ENCODE measurements around the gene DOCK11. TPM values are rescaled to one million over a fixed set of nuclear protein-coding genes. Genes with fewer than 3 reads are reported as not detected.
A peak's percentile ranks its signal among the peaks of the same experiment; 100 is the strongest.

DOCK11 gene
- total and polyA plus RNA-seq, 9 of the 15 experiments (the other 6 are each of a cell fraction or from before 2014, with no cell fraction given), result 41.8 to 77.8 (median 50.9) TPM

DNA sequence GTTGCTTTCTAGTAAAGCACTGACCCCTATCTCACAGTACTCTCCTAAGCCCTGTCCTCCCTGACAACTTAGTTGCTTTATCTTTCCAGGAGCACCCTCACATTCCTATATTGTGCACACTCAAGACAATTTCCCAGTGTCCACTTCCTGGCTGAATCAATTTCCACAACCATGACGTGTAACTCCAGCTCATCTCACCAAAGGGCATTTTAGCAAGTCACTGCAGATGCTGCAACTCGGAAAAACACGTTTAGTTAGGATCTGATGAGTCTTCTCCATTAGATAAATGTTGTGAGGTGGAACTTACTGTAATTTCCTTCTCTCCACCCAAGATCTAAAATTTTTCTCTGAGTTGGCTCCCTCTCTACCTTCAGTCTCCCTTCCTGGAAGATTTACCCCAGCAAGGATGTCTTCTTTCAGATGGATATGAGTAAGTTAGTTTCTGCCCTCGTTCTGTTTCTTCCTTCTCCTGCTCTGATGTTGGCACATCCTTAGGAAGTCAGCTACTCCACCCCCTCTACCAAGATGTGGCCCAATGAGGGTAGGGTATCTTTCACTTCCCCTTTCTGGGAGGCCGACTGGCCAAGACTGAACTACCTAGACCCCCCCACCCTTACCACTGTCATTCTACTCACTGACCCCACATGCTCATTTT, 203.0 kb downstream of the DOCK11 start (continued):
- TF ChIP-seq, protein P1, sequence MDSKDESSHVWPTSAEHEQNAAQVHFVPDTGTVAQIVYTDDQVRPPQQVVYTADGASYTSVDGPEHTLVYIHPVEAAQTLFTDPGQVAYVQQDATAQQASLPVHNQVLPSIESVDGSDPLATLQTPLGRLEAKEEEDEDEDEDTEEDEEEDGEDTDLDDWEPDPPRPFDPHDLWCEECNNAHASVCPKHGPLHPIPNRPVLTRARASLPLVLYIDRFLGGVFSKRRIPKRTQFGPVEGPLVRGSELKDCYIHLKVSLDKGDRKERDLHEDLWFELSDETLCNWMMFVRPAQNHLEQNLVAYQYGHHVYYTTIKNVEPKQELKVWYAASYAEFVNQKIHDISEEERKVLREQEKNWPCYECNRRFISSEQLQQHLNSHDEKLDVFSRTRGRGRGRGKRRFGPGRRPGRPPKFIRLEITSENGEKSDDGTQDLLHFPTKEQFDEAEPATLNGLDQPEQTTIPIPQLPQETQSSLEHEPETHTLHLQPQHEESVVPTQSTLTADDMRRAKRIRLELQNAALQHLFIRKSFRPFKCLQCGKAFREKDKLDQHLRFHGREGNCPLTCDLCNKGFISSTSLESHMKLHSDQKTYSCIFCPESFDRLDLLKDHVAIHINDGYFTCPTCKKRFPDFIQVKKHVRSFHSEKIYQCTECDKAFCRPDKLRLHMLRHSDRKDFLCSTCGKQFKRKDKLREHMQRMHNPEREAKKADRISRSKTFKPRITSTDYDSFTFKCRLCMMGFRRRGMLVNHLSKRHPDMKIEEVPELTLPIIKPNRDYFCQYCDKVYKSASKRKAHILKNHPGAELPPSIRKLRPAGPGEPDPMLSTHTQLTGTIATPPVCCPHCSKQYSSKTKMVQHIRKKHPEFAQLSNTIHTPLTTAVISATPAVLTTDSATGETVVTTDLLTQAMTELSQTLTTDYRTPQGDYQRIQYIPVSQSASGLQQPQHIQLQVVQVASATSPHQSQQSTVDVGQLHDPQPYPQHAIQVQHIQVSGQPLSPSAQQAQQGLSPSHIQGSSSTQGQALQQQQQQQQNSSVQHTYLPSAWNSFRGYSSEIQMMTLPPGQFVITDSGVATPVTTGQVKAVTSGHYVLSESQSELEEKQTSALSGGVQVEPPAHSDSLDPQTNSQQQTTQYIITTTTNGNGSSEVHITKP (IDR thresholded peaks at IDR 0.05; ENCODE audit: partially characterized antibody), result peak; percentile 62
- TF ChIP-seq, protein P2, sequence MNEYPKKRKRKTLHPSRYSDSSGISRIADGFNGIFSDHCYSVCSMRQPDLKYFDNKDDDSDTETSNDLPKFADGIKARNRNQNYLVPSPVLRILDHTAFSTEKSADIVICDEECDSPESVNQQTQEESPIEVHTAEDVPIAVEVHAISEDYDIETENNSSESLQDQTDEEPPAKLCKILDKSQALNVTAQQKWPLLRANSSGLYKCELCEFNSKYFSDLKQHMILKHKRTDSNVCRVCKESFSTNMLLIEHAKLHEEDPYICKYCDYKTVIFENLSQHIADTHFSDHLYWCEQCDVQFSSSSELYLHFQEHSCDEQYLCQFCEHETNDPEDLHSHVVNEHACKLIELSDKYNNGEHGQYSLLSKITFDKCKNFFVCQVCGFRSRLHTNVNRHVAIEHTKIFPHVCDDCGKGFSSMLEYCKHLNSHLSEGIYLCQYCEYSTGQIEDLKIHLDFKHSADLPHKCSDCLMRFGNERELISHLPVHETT (CRISPR knock-in tag; conservative IDR thresholded peaks at IDR 0.05 in 1 of 2, IDR thresholded peaks at IDR 0.05 in 1 of 2), result no peak
- TF ChIP-seq, protein P3, sequence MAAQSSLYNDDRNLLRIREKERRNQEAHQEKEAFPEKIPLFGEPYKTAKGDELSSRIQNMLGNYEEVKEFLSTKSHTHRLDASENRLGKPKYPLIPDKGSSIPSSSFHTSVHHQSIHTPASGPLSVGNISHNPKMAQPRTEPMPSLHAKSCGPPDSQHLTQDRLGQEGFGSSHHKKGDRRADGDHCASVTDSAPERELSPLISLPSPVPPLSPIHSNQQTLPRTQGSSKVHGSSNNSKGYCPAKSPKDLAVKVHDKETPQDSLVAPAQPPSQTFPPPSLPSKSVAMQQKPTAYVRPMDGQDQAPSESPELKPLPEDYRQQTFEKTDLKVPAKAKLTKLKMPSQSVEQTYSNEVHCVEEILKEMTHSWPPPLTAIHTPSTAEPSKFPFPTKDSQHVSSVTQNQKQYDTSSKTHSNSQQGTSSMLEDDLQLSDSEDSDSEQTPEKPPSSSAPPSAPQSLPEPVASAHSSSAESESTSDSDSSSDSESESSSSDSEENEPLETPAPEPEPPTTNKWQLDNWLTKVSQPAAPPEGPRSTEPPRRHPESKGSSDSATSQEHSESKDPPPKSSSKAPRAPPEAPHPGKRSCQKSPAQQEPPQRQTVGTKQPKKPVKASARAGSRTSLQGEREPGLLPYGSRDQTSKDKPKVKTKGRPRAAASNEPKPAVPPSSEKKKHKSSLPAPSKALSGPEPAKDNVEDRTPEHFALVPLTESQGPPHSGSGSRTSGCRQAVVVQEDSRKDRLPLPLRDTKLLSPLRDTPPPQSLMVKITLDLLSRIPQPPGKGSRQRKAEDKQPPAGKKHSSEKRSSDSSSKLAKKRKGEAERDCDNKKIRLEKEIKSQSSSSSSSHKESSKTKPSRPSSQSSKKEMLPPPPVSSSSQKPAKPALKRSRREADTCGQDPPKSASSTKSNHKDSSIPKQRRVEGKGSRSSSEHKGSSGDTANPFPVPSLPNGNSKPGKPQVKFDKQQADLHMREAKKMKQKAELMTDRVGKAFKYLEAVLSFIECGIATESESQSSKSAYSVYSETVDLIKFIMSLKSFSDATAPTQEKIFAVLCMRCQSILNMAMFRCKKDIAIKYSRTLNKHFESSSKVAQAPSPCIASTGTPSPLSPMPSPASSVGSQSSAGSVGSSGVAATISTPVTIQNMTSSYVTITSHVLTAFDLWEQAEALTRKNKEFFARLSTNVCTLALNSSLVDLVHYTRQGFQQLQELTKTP (IDR thresholded peaks at IDR 0.05; ENCODE audit: low read depth in 1 of 2, partially characterized antibody in 2 of 2), result no peak
- no peak for TF ChIP-seq LARP7 (IDR thresholded peaks at IDR 0.05)
- TF ChIP-seq PYGO2 (tag; IDR thresholded peaks at IDR 0.05), result no peak
- no peak for TF ChIP-seq PHTF2 (CRISPR knock-in tag; IDR thresholded peaks at IDR 0.05)
- TF ChIP-seq, protein P4, sequence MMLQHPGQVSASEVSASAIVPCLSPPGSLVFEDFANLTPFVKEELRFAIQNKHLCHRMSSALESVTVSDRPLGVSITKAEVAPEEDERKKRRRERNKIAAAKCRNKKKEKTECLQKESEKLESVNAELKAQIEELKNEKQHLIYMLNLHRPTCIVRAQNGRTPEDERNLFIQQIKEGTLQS (IDR thresholded peaks at IDR 0.05), result 0 out of 2 replicates have a peak, but pooled peaks have one; percentile 15
- TF ChIP-seq, protein P4 (CRISPR knock-in tag; conservative IDR thresholded peaks at IDR 0.05), result no peak
